ENCODE results near the gene CYP2J2. TPM values are rescaled to one million over a fixed set of nuclear protein-coding genes. Genes with fewer than 3 reads are reported as not detected.

CYP2J2 gene
- total RNA-seq, 4 donors from 2014 or later: 2.4 to 8.7 (median 3.2) TPM

DNA sequence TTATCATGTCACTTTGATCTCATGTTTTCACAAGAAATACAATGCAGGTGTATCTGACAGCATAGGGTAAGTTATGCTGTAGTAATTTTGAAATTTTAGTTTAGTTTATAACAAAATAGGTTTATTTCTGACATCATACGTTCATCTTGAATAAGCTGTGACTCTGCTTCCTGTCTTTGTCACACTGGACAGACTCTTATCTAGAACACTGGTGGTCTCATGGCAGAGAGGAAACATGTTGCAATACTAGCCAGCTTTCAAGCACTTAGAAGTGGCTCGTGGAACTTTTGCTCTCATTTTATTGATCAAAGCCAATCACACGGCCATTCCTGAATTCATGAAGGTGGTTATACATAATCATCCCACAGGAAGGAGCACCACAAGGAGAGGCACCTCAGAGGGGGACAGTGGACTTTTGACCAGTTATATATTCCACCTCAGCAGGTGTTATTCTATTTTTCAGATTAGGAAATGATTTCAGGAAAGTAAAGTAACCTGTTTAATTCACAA lies 46.5 kb downstream of the CYP2J2 start:
- intact Hi-C loops (cut with DNase I; ENCODE audit: low total_unique reads): loop anchor here (1.0 kb wide), 1 partner anchor 67 kb away; no protein-coding TSS in a partner anchor
- Histone ChIP-seq H3K27ac (no peak overlapping the region), H3K36me3 (no peaks in the 10 kb centered on the region), H3K9me3 (no peaks in the 10 kb centered on the region), H3K4me3 (no peak overlapping the region), H3K4me1 (peaks cover 0 to 2% of the 10 kb centered on the region in 2 donors), H3K27me3 (no peaks in the 10 kb centered on the region)
- ATAC-seq (no peak), DNase-seq (no peak)
- TF ChIP-seq, protein P1, sequence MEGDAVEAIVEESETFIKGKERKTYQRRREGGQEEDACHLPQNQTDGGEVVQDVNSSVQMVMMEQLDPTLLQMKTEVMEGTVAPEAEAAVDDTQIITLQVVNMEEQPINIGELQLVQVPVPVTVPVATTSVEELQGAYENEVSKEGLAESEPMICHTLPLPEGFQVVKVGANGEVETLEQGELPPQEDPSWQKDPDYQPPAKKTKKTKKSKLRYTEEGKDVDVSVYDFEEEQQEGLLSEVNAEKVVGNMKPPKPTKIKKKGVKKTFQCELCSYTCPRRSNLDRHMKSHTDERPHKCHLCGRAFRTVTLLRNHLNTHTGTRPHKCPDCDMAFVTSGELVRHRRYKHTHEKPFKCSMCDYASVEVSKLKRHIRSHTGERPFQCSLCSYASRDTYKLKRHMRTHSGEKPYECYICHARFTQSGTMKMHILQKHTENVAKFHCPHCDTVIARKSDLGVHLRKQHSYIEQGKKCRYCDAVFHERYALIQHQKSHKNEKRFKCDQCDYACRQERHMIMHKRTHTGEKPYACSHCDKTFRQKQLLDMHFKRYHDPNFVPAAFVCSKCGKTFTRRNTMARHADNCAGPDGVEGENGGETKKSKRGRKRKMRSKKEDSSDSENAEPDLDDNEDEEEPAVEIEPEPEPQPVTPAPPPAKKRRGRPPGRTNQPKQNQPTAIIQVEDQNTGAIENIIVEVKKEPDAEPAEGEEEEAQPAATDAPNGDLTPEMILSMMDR (IDR thresholded peaks at IDR 0.05 in 4 of 5, conservative IDR thresholded peaks at IDR 0.05 in 1 of 5): no peak
- TF ChIP-seq POLR2A (IDR thresholded peaks at IDR 0.05): no peak
- in situ Hi-C loops (cut with MboI; ENCODE audit: low sequenced_read_pairs in 4 of 4): loop anchor here in 2 of 4 donors (5.0 to 10.0 kb wide), 2 partner anchors 62 to 65 kb away; no protein-coding TSS in a partner anchor

DNA sequence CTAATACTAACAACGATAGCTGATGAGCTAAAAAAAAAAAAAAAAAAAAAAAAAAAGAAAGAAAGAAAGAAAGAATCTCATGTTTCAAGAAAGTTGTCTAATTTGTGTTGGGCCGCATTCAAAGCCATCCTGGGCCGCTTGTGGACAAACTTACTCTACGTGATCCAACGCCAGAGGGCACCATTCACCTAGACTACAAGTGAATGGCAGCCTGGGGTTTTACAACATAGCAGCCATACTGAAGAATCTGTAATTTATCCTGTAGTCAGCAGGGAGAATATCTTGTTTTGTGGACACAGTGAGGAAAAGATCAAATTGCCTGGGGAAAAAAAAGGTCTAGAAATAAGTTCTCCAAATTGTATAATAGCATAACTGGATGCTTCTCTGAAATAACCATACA lies 47.0 kb downstream of the CYP2J2 start:
- TF ChIP-seq POLR2A (IDR thresholded peaks at IDR 0.05): no peak
- TF ChIP-seq, protein P1 (IDR thresholded peaks at IDR 0.05 in 4 of 5, conservative IDR thresholded peaks at IDR 0.05 in 1 of 5): peak in 4 of 5 experiments; percentile 39 to 54 (median 44)
- peak; percentile 17 to 54 for DNase-seq
- in situ Hi-C loops (cut with MboI; ENCODE audit: low sequenced_read_pairs in 4 of 4): no loop called here

DNA sequence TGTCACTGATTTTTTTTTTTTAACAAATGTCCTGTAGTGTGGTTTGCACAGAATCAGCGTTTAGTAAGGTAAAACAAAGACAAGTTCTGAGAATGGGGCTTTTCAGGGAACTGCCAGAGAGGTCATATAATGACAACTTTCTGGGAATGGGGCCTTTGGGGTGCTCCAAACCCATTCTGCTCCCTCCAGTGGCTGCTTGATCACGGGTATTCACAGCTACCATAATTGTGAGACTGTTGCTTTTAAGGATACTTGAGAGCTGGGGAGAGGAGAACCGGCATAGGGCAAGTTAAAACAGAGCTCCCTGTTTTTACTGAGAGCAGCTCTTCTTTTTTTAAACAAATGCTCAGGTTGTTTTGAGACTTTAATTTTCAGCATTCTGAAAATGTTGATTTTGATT lies 48.2 kb downstream of the CYP2J2 start:
- ATAC-seq (no peak), DNase-seq (no peak)
- in situ Hi-C loops (cut with MboI; ENCODE audit: low sequenced_read_pairs in 4 of 4) (no loop called here), intact Hi-C loops (cut with DNase I; ENCODE audit: low total_unique reads) (no loop called here)
- H3K4me3 ChIP-seq: no peak overlapping the region
- no peaks in the 10 kb centered on the region for H3K27me3 ChIP-seq
- no peak overlapping the region for H3K27ac ChIP-seq
- no peaks in the 10 kb centered on the region for H3K36me3 ChIP-seq
- no peaks in the 10 kb centered on the region for H3K4me1 ChIP-seq
- TF ChIP-seq, protein P1 (IDR thresholded peaks at IDR 0.05 in 4 of 5, conservative IDR thresholded peaks at IDR 0.05 in 1 of 5): no peak
- TF ChIP-seq POLR2A (IDR thresholded peaks at IDR 0.05): no peak
- no peaks in the 10 kb centered on the region for H3K9me3 ChIP-seq

More for the DNA sequence above, 47.0 kb downstream of the CYP2J2 start:
- ATAC-seq: peak; percentile 69 to 78
- intact Hi-C loops (cut with DNase I; ENCODE audit: low total_unique reads): no loop called here
- H3K36me3 ChIP-seq: no peaks in the 10 kb centered on the region
- H3K9me3 ChIP-seq: no peaks in the 10 kb centered on the region
- H3K4me1 ChIP-seq: no peaks in the 10 kb centered on the region
- no peak overlapping the region for H3K4me3 ChIP-seq
- H3K27me3 ChIP-seq: no peaks in the 10 kb centered on the region
- H3K27ac ChIP-seq: no peak overlapping the region

DNA sequence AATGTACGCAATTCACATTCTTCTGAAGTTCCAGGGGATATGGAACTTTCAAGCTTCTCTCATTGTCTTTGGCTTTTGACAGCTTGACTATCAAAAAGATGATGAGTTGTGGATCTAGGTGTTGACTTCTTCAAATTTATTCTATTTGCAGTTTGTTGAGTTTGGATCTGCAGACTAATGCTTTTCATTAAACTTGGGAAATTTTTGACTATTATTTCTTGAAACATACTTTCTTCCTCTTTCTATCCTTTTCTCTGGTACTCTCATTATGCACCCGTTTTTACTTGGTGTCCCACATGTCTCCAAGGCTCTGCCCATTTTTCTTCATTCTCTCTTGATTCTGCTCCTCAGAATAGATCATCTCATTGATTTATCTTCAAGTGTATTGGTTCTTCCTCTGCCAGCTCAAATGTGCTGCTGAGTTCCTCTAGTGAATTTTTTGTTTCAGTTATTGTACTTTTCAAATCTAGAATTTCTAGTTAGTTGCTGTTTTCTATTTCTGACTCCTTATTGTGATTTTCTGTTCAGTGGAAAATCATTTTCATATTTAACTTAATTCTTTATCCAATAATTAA lies 49.4 kb downstream of the CYP2J2 start:
- Histone ChIP-seq H3K27me3 (no peaks in the 10 kb centered on the region), H3K9me3 (no peaks in the 10 kb centered on the region), H3K36me3 (no peaks in the 10 kb centered on the region), H3K4me3 (no peak overlapping the region), H3K27ac (no peak overlapping the region), H3K4me1 (no peaks in the 10 kb centered on the region)
- intact Hi-C loops (cut with DNase I; ENCODE audit: low total_unique reads): no loop called here
- TF ChIP-seq POLR2A (IDR thresholded peaks at IDR 0.05): no peak
- TF ChIP-seq, protein P1 (IDR thresholded peaks at IDR 0.05 in 4 of 5, conservative IDR thresholded peaks at IDR 0.05 in 1 of 5): no peak
- in situ Hi-C loops (cut with MboI; ENCODE audit: low sequenced_read_pairs in 4 of 4): no loop called here
- ATAC-seq (no peak), DNase-seq (no peak)
